GM23338 (cell line): ENCODE results near the gene CD164. TPM values are rescaled to one million over a fixed set of nuclear protein-coding genes. Genes with fewer than 3 reads are reported as not detected.
"Not testable (repeated sequence)": the region's sequence is repeated elsewhere in the genome, so short reads cannot be mapped to it uniquely, and the experiment has no call there.

Source experiments
- ATAC-seq: fragments of 200-7000 bp; cut with Tn5 transposase; 3 replicates; pipeline ENCODE4 v1.9.1; 2020
- DNase-seq: peaks from one replicate; pipeline ENCODE4 v3.0.0-alpha.2; 2015; ENCODE audit warnings: low spot score
- H2AFZ ChIP-seq: fragments of 200-600 bp; sonication (generic); 2 replicates; pipeline ENCODE4 v1.8.0; 2016; ENCODE audit warnings: antibody characterized with exemption, mild to moderate bottlenecking, moderate library complexity
- H3F3A ChIP-seq: fragments of 200-600 bp; sonication (generic); replicated peaks from 2 replicates; pipeline ENCODE4 v1.8.0; 2017; ENCODE audit warnings: antibody characterized with exemption, mixed run types, low read depth
- H3K27ac ChIP-seq: fragments of 200-600 bp; sonication (generic); 2 replicates; pipeline ENCODE4 v1.6.1; 2016; ENCODE audit warnings: low read depth
- H3K27me3 ChIP-seq: fragments of 200-600 bp; sonication (generic); 2 replicates; pipeline ENCODE4 v1.8.0; 2016; ENCODE audit warnings: mild to moderate bottlenecking, mixed run types, moderate library complexity; ENCODE audit not compliant: insufficient read depth
- H3K36me3 ChIP-seq: fragments of 200-600 bp; sonication (generic); 2 replicates; pipeline ENCODE4 v1.8.0; 2016; ENCODE audit warnings: mild to moderate bottlenecking; ENCODE audit not compliant: insufficient read depth
- H3K4me1 ChIP-seq: fragments of 200-600 bp; sonication (generic); 2 replicates; pipeline ENCODE4 v1.8.0; 2016; ENCODE audit warnings: mild to moderate bottlenecking, moderate library complexity; ENCODE audit not compliant: insufficient read depth
- H3K4me2 ChIP-seq: fragments of 200-600 bp; sonication (generic); 2 replicates; pipeline ENCODE4 v1.7.1; 2017; ENCODE audit warnings: mixed run types
- H3K4me3 ChIP-seq: fragments of 200-600 bp; sonication (generic); 2 replicates; pipeline ENCODE4 v1.6.1; 2016; ENCODE audit warnings: mixed run types
- H3K79me2 ChIP-seq: fragments of 200-600 bp; sonication (generic); replicated peaks from 2 replicates; pipeline ENCODE4 v1.8.0; 2017; ENCODE audit warnings: mild to moderate bottlenecking; ENCODE audit not compliant: insufficient read depth
- H3K9me2 ChIP-seq: fragments of 200-600 bp; sonication (generic); 2 replicates; pipeline ENCODE4 v1.8.0; 2017; ENCODE audit not compliant: insufficient read depth
- H4K20me1 ChIP-seq: fragments of 200-600 bp; sonication (generic); replicated peaks from 2 replicates; pipeline ENCODE4 v1.8.0; 2017; ENCODE audit warnings: mild to moderate bottlenecking; ENCODE audit not compliant: insufficient read depth
- H3K27ac Mint-ChIP-seq: 2 replicates; pipeline ENCODE4 v1.8.0; 2020; ENCODE audit warnings: inconsistent platforms, mild to moderate bottlenecking, moderate library complexity, mixed read lengths
- H3K27me3 Mint-ChIP-seq: 3 replicates; pipeline ENCODE4 v1.8.0; 2022; ENCODE audit warnings: low read depth, mild to moderate bottlenecking, moderate library complexity, mixed read lengths, inconsistent platforms; ENCODE audit not compliant: insufficient read depth, poor library complexity
- H3K36me3 Mint-ChIP-seq: 3 replicates; pipeline ENCODE4 v1.8.0; 2021; ENCODE audit warnings: low read depth, mild to moderate bottlenecking, inconsistent platforms, moderate library complexity, mixed read lengths
- H3K4me1 Mint-ChIP-seq: 3 replicates; pipeline ENCODE4 v1.8.0; 2020; ENCODE audit warnings: mild to moderate bottlenecking, inconsistent platforms, mixed read lengths
- H3K4me3 Mint-ChIP-seq: 3 replicates; pipeline ENCODE4 v1.8.0; 2021; ENCODE audit warnings: moderate library complexity, mild to moderate bottlenecking, inconsistent platforms, mixed read lengths
- H3K9me3 Mint-ChIP-seq: 3 replicates; pipeline ENCODE4 v1.8.0; 2020; ENCODE audit warnings: moderate library complexity, mild to moderate bottlenecking, inconsistent platforms, mixed read lengths
- CREB1 ChIP-seq: fragments of 250-450 bp; sonication (Bioruptor Pico); IDR thresholded peaks from 2 replicates; pipeline ENCODE4 v1.5.0; 2020; ENCODE audit warnings: low read depth, mild to moderate bottlenecking, moderate library complexity
- CTCF ChIP-seq, 2 experiments: fragments of 200-600 bp in 1 of 2; sonication (generic) in 1 of 2; conservative IDR thresholded peaks; 2 replicates each; pipeline versions ENCODE4 v1.5.1 to v1.6.1; 2016 to 2017; ENCODE audit warnings: antibody characterized with exemption in 2 of 2, low read depth in 2 of 2, mild to moderate bottlenecking in 2 of 2, moderate library complexity in 1 of 2
- ETS1 ChIP-seq: IDR thresholded peaks from 2 replicates; pipeline ENCODE4 v1.6.1; 2016; ENCODE audit warnings: antibody characterized with exemption
- EZH2 ChIP-seq: fragments of 200-600 bp; sonication (generic); IDR thresholded peaks from one replicate; pipeline ENCODE4 v1.8.0; 2017; ENCODE audit warnings: antibody characterized with exemption, mild to moderate bottlenecking, low read depth; ENCODE audit not compliant: unreplicated experiment
- EZH2phosphoT487 ChIP-seq: fragments of 200-600 bp; sonication (generic); IDR thresholded peaks from one replicate; pipeline ENCODE4 v1.8.1; 2018; ENCODE audit warnings: antibody characterized with exemption; ENCODE audit not compliant: unreplicated experiment
- NANOG ChIP-seq: IDR thresholded peaks from 2 replicates; pipeline ENCODE4 v1.6.1; 2016; ENCODE audit warnings: antibody characterized with exemption, borderline replicate concordance
- POLR2AphosphoS5 ChIP-seq: IDR thresholded peaks from 2 replicates; pipeline ENCODE4 v1.6.1; 2016; ENCODE audit warnings: antibody characterized with exemption, low read depth
- STAT1 ChIP-seq: IDR thresholded peaks from one replicate; pipeline ENCODE4 v1.6.1; 2016; ENCODE audit warnings: antibody characterized with exemption; ENCODE audit not compliant: unreplicated experiment
- ZNF114 ChIP-seq: fragments of 250-450 bp; sonication (Bioruptor Pico); IDR thresholded peaks from 2 replicates; pipeline ENCODE4 v1.5.0; 2020; ENCODE audit warnings: mild to moderate bottlenecking, moderate library complexity
- ZNF462 ChIP-seq: fragments of 250-450 bp; sonication (Bioruptor Pico); IDR thresholded peaks from 2 replicates; pipeline ENCODE4 v1.5.0; 2020; ENCODE audit warnings: mild to moderate bottlenecking, moderate library complexity
- polyA plus RNA-seq: library from polyadenylated mRNA; unstranded; fragments of >200 nt; fragmentation: Nextera tagmentation; extraction: Ambion mirVana; gene quantifications from 2 replicates; pipeline ENCODE4 v1.2.1, GENCODE V29; 2016
- total RNA-seq: library from RNA; depleted of rRNA; stranded (reverse); fragments of >200 nt; shearing (Covaris generic); gene quantifications from 2 replicates; pipeline ENCODE4 v1.2.3, GENCODE V29; 2014

CD164 gene
- total and polyA plus RNA-seq, 2 experiments from 2014 or later: 81.0 to 83.8 TPM

GRCh38 chr6:109336221-109336961 lies 45.9 kb downstream of the CD164 start (continued):
- no peak for TF ChIP-seq POLR2AphosphoS5

- H3K27ac ChIP-seq, H3K27ac Mint-ChIP-seq: not testable (repeated sequence)
Observed at GRCh38 chr6:109333870-109334269, 48.4 kb downstream of the CD164 start.

GRCh38 chr6:109332748-109333147 lies 49.5 kb downstream of the CD164 start:
- H3K4me3 ChIP-seq: no peak overlapping the region
- no peaks in the 10 kb centered on the region for H3F3A ChIP-seq
- H3K36me3 ChIP-seq: no peaks in the 10 kb centered on the region
- no peaks in the 10 kb centered on the region for H3K27me3 ChIP-seq
- no peaks in the 10 kb centered on the region for H3K4me1 ChIP-seq
- no peak overlapping the region for H3K4me3 Mint-ChIP-seq
- H3K36me3 Mint-ChIP-seq: peaks cover 4% of the 10 kb centered on the region; the same call in 2 of the 3 replicates
- no peak for ATAC-seq
- H3K27ac ChIP-seq: no peak overlapping the region
- peaks cover 4% of the 10 kb centered on the region; the same call in 2 of the 3 replicates for H3K9me3 Mint-ChIP-seq
- H2AFZ ChIP-seq: no peak overlapping the region
- no peak overlapping the region for H3K27ac Mint-ChIP-seq
- H3K4me2 ChIP-seq: no peak overlapping the region
- H3K9me2 ChIP-seq: no peaks in the 10 kb centered on the region
- H3K4me1 Mint-ChIP-seq: peaks cover 6% of the 10 kb centered on the region
- peaks cover 4% of the 10 kb centered on the region for H3K27me3 Mint-ChIP-seq
- DNase-seq: no peak
- no peaks in the 10 kb centered on the region for H3K79me2 ChIP-seq
- H4K20me1 ChIP-seq: no peaks in the 10 kb centered on the region
- TF ChIP-seq EZH2phosphoT487: no peak
- no peak for TF ChIP-seq EZH2
- no peak for TF ChIP-seq NANOG
- no peak for TF ChIP-seq ZNF114 (CRISPR knock-in tag)
- TF ChIP-seq STAT1: no peak
- TF ChIP-seq ETS1: no peak
- no peak for TF ChIP-seq CTCF (conservative IDR thresholded peaks at IDR 0.05; ENCODE audit: low read depth in 2 of 2)
- TF ChIP-seq CREB1: no peak
- TF ChIP-seq POLR2AphosphoS5: no peak
- no peak for TF ChIP-seq ZNF462 (CRISPR knock-in tag)

More at GRCh38 chr6:109333870-109334269, 48.4 kb downstream of the CD164 start:
- ATAC-seq, H3K4me3 Mint-ChIP-seq, DNase-seq, H3F3A ChIP-seq, H3K79me2 ChIP-seq, H2AFZ ChIP-seq, H3K9me3 Mint-ChIP-seq, H4K20me1 ChIP-seq, H3K36me3 ChIP-seq, H3K4me2 ChIP-seq, H3K4me1 ChIP-seq, H3K4me3 ChIP-seq, H3K27me3 ChIP-seq, H3K4me1 Mint-ChIP-seq, H3K36me3 Mint-ChIP-seq, H3K27me3 Mint-ChIP-seq, H3K9me2 ChIP-seq: not testable (repeated sequence)
